22Rv1 (cell line): ENCODE measurements around the gene CLINT1.

Experiments used
- H3K27ac ChIP-seq: fragments of 450-650 bp; 2 replicates; pipeline ENCODE4 v1.5.1; 2017
- ZFX ChIP-seq: fragments of 450-650 bp; IDR thresholded peaks from 2 replicates; pipeline ENCODE4 v1.6.1; 2017; ENCODE audit warnings: antibody characterized with exemption, borderline replicate concordance
- TF ChIP-seq, protein P1 (sequence below): fragments of 450-650 bp; IDR thresholded peaks from 2 replicates; pipeline ENCODE4 v1.5.1; 2017; ENCODE audit warnings: mild to moderate bottlenecking

Gene CLINT1

DNA sequence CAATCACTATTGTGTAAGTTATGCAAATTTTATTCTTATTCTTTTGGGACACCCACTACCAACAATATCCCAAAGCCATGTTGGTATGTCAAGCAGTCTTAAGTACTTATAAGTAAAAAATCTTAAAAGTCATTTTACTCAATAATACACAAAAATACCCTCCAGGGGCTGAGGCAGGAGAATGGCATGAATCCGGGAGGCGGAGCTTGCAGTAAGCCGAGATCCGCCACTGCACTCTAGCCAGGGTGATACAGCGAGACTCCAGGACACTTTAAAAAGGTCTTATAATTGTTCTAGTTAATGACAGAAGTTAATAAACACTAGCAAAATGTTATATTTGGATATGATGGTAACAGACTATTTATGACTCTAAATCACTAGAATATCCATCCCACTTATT, 16.8 kb downstream of the CLINT1 start:
- TF ChIP-seq, protein P1, sequence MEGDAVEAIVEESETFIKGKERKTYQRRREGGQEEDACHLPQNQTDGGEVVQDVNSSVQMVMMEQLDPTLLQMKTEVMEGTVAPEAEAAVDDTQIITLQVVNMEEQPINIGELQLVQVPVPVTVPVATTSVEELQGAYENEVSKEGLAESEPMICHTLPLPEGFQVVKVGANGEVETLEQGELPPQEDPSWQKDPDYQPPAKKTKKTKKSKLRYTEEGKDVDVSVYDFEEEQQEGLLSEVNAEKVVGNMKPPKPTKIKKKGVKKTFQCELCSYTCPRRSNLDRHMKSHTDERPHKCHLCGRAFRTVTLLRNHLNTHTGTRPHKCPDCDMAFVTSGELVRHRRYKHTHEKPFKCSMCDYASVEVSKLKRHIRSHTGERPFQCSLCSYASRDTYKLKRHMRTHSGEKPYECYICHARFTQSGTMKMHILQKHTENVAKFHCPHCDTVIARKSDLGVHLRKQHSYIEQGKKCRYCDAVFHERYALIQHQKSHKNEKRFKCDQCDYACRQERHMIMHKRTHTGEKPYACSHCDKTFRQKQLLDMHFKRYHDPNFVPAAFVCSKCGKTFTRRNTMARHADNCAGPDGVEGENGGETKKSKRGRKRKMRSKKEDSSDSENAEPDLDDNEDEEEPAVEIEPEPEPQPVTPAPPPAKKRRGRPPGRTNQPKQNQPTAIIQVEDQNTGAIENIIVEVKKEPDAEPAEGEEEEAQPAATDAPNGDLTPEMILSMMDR = no peak
- TF ChIP-seq ZFX = no peak
- no peak overlapping the region for H3K27ac ChIP-seq

DNA sequence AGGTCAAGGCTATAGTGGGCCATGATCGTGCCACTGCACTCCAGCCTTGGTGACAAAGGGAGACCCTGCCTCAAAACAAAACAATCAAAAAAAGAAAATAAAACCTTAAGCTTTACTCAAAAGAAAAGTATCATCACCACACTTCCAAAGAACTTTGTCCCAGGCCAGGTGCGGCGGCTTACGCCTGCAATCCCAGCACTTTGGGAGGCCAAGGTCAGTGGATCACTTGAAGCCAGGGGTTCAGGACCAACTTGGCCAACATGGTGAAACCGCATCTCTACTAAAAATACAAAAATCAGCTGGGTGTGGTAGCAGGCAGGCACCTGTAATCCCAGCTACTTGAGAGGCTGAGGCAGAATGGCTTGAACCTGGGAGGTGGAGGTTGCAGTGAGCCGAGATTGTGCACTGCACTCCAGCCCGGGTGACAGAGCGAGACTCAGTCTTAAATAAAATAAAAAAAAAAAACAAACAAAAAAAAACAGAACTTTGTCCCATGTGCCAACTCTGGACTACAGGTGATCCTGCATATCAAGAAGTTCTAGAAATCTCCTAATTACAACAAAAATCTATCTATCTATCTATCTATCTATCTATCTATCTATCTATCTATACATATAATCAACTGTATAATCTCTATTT, 19.7 kb downstream of the CLINT1 start:
- no peak for TF ChIP-seq ZFX
- TF ChIP-seq, protein P1 = no peak
- H3K27ac ChIP-seq = no peak overlapping the region

DNA sequence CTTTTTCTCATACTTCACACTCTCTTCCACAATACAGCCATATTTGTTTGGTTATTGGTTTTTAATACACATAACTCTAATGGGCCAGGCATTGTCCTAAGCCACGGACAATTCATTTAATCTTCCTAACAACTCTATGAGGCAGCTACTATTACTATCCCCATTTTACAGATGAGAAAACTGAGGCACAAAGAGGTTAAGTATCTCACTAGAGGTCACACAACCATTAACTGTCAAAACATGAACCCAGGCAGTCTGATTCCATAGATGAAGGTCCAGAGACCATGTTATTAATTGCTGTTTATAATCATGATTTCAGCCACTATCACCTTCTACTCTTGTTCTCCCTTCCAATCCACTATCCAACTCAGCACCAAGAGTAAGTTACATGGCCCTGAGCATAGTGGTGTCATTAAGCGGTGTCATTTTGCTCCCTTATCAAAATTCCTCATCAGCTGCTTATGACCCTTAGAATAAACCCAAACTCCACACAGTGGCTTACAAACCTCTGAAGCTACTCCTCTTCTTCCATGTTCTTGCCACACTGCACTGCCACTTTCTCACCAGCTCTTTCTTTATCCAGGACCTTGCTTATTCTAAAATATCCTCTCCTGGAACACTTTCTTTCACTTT, 22.7 kb downstream of the CLINT1 start:
- no peak for TF ChIP-seq ZFX
- TF ChIP-seq, protein P1 = no peak

DNA sequence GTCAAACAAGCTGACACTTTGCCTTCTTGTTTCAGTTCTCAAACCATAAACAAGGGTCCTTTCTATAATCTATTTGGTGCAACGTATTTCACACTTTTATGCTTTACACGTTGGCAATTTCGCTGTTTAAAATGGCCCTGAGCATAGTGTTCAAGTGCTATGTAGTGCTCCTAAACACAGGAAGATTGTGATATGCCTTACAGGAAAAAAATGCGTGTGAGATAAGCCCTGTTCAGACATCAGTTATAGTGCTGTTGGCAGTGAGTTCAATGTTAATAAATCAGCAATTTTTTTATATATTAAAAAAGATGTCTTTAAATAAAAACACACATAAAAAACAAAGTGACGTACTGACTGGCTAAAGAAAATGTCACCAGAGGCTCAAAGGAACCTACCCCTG, 23.9 kb downstream of the CLINT1 start:
- no peak overlapping the region for H3K27ac ChIP-seq
- TF ChIP-seq, protein P1 = no peak

More for the DNA sequence above, 22.7 kb downstream of the CLINT1 start:
- H3K27ac ChIP-seq = no peak overlapping the region

DNA sequence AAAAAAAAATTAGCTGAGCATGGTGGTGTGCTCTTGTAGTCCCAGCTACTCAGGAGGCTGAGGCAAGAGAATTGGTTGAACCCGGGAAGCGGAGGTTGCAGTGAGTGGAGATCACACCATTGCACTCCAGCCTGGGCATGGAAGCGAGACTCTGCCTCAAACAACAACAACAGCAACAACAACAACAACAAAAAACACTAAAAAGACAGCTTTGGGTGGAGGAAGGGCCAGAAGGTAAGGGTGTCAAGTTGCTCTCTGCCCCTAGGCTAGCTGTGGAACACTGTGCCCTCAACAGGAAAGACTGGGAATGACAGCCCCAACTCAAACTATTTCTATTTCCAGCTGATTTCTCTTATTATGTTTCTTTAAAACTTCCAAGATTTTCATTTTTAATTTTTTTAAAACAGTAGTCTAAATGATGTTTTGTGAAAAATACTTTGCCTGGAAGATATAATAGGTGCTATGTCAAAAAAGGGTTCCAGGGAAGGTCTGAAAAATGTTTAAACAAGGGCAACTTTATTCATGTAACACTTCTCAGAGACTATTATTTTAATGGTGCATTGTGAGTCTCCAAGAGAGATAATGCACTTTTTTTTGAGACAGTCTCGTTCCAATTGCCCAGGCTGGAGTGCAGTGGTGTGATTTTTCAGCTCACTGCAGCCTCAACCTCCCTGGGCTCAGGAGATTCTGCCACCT, 29.9 kb downstream of the CLINT1 start:
- no peak overlapping the region for H3K27ac ChIP-seq
- TF ChIP-seq, protein P1 = peak; percentile 71
- TF ChIP-seq ZFX = no peak

DNA sequence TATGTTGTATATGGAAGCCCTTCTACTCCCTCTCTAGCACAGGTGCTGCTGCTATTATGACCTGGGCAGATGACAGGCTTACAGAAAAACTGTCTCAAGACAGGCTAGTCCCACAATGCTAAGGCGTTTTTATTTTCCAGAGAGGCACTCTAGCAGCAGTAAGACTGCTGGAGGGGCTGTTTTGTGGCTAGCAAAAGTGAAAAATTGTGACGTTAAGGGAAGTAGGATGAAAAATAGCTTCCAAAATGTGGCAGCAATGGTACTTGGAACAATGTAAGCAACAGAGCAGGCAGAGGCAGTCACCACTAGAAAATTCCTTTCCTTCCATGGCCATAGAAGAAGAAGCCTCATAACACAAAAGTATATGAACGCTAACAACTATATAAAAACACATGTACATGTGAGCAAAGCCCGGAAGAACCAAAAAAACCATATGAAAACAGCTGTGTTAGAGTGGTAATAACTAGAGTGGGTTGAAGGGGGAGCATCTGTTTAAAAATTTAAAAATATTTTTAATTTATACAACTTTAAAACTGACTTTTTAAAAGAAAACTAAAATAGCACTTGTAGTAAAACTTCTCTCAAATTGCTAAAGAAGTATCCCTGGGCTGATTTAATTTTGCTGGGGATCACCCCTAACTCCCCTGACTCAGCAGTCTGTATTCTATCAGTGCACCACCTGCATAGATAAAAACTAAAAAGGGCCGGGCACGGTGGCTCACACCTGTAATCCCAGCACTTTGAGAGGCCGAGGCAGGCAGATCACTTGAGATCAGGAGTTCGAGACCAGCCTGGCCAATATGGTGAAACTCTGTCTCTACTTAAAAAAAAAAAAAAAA, 30.6 kb downstream of the CLINT1 start:
- no peak for TF ChIP-seq ZFX
- TF ChIP-seq, protein P1 = no peak
- H3K27ac ChIP-seq = no peak overlapping the region
